C4-2B (cell line): ENCODE data around the gene ZNF516.

Source experiments
- CTCF ChIP-seq: fragments of 450-650 bp; conservative IDR thresholded peaks from 2 replicates; pipeline ENCODE4 v1.5.1; 2017; ENCODE audit warnings: mild to moderate bottlenecking
- ZFX ChIP-seq: fragments of 450-650 bp; IDR thresholded peaks from 2 replicates; pipeline ENCODE4 v1.6.1; 2017

- TF ChIP-seq CTCF = no peak
- no peak for TF ChIP-seq ZFX
These were observed 29.4 kb upstream of the ZNF516 start for GRCh38 chr18:76524477-76524876.
